GM19452 (cell line): ENCODE data around the gene KCNH1.
"Not testable (repeated sequence)": the region's sequence is repeated elsewhere in the genome, so short reads cannot be mapped to it uniquely, and the experiment has no call there.

Experiments used
- ATAC-seq: cut with Tn5 transposase; IDR thresholded peaks from one replicate; pipeline ENCODE4 v1.9.1; 2021; ENCODE audit not compliant: unreplicated experiment

KCNH1 gene

DNA sequence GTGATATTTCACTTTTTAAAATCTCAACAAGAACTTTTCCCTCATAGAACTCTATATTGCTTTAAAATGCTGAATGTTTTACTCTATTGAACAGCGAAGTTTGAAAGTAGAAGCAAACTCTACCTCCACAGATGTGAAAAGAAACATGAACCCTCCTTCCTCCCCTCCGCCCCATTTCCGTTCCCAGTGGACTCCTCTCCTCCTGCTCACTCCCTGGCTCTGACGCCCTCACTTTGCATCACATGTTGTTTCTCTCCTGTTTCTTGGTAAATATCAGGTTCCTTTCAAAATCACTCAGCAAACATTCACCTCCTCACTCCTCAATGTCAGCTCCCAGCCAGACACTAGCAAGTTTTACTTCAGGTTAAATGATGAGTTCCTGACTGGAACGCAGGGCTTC lies 34.6 kb downstream of the KCNH1 start:
- no peak for ATAC-seq

- no peak for ATAC-seq
Observed at GRCh38 chr1:211095381-211095780, 38.6 kb downstream of the KCNH1 start.

- ATAC-seq, result no peak
Observed at GRCh38 chr1:211092955-211093354, 41.0 kb downstream of the KCNH1 start.

DNA sequence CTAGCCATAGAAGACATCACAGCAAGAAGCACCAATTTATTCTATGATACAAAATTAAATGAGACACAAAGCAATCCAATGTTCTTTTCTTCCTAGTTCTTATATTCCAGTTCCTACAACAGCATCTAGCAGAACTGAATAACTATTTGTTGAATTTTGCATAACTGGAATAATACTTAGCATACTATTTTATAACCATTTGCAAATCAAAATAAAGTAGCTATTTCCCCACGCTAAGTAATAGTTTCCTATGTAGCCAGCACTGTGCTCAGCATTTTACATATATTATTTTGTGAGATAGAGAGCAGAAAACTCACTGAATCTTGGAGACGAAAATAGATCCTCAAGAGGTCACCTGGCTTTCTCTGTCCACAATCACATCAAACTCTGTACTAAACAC lies 42.1 kb downstream of the KCNH1 start:
- no peak for ATAC-seq

GRCh38 chr1:211089536-211089935 lies 44.4 kb downstream of the KCNH1 start:
- no peak for ATAC-seq

DNA sequence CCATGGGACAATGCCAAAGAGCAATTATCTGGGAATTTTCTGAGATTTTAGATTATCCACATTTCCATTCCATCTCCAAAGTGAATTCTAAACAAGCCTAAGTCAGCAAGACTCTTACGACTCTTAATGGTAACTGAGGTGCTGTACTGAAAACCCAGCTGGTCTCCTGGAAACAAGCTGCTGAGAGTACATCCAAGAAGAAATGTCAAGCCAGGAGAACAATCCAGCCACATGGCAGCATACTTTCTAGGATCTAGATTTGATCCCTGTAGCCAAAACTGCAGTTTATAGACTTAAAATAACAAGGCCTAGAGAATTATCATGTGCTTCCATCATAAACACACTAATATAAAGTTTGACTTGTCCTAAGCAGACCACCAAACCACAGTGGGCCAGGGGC lies 45.8 kb downstream of the KCNH1 start:
- ATAC-seq, result no peak

- ATAC-seq, result no peak
Observed at GRCh38 chr1:211082824-211083223, 51.1 kb downstream of the KCNH1 start.

DNA sequence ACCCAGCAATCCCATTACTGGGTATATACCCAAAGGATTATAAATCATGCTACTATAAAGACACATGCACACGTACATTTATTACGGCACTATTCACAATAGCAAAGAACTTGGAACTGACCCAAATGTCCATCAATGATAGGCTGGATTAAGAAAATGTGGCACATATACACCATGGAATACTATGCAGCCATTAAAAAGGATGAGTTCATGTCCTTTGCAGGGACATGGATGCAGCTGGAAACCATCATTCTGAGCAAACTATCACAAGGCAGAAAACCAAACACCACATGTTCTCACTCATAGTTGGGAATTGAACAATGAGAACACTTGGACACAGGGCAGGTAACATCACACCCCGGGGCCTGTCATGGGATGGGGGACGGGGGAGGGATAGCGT lies 52.5 kb downstream of the KCNH1 start:
- ATAC-seq, result not testable (repeated sequence)

- ATAC-seq, result no peak
Observed at GRCh38 chr1:211068976-211069375, 65.0 kb downstream of the KCNH1 start.

DNA sequence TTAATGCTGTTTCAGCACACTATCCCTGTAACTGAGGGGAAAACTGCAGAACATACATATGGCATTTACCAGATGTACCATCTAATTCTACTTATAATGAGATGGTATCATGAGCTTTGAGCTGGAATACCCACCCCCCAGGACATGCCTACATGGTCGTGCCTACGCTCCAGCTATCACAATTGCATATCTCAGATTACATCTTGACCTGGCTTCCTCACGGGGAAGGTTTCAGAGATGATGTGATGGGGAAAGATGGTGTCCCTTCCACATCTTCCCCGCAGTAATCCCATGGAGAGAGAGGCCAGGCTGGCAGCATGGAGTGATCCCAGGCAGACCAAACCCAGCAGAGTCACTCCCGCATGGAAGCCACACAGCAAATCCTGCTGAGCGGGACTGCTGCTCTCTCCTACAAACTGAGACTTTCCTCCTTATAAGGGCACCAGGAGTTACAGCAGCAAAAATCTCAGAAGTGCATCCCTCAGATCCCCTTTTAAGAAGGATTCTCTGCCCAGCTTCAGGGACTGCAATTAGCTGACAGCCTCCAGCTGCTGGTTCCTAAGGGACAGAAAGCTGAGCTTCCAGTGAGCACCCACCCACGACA lies 67.1 kb downstream of the KCNH1 start:
- no peak for ATAC-seq

- ATAC-seq, result not testable (repeated sequence)
Observed at GRCh38 chr1:211041838-211042237, 92.1 kb downstream of the KCNH1 start.

DNA sequence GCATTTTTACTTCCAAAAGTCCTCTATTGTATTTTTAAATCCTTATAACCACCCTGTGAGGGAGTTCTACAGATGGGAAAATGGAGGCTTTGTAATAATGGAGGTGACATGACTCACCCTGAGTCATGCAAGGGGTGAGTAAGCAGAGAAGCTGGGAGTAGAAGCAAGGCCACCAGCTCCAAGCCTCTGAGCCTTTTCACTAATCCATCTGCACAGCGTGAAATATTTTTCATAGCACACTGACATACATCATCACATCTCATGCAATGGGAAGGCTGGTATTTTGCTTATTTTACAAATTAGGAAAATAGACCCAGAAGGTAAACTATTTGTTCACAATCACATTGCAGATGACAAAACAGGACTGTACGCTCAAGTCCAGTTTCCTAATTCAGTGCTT lies 96.9 kb downstream of the KCNH1 start:
- no peak for ATAC-seq

- ATAC-seq, result no peak
Observed at GRCh38 chr1:211036381-211037060, 97.4 kb downstream of the KCNH1 start.

DNA sequence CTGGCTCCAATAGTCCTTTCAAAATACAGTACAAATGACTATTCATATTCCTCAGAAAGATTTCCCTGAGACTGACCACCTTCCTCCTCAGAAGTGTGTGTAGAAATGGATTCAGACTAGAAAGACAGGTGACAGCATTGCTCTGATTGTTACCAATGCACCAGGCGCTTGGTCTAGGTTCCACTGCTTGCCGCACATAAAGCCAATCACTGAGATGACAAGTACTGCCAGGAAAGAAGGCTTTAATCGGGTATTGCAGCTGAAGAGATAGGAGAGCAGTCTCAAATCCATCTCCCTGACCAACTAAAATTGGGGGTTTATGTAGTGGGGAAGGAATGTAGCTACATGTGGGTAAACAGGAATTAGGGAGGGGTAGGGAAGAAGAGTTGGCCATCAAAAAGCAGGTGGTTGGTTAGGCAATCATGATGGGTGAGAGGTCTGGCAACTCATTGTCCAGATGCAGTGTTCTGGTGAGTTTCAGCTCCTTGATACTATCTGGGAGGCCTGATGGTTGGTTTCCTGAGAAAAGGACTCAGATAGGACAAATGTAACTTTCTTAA lies 98.0 kb downstream of the KCNH1 start:
- no peak for ATAC-seq

- ATAC-seq, result no peak
Observed at GRCh38 chr1:211033921-211034525, 99.9 kb downstream of the KCNH1 start.

DNA sequence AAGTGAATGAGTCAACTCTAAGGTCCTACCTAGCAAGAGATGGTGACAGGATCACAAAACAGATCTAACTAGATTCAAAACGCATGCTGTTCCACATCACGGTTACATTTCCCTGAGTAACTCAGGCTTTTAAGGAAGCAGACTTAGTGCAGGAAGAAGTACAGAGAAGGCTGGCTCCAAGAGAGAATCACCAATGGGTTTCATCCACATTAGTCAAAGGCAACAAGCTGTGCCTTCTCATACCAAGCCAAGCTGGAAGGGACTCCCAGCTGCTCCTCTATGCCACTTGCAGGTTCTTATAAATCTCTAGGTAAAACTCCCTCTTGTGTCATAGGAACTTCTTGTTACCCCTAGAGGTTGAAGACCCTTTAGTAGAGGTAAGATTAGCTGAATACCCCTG lies 109.0 kb downstream of the KCNH1 start:
- no peak for ATAC-seq

GRCh38 chr1:211019266-211019665 lies 114.7 kb downstream of the KCNH1 start:
- no peak for ATAC-seq

GRCh38 chr1:211018690-211019089 lies 115.3 kb downstream of the KCNH1 start:
- ATAC-seq, result no peak

DNA sequence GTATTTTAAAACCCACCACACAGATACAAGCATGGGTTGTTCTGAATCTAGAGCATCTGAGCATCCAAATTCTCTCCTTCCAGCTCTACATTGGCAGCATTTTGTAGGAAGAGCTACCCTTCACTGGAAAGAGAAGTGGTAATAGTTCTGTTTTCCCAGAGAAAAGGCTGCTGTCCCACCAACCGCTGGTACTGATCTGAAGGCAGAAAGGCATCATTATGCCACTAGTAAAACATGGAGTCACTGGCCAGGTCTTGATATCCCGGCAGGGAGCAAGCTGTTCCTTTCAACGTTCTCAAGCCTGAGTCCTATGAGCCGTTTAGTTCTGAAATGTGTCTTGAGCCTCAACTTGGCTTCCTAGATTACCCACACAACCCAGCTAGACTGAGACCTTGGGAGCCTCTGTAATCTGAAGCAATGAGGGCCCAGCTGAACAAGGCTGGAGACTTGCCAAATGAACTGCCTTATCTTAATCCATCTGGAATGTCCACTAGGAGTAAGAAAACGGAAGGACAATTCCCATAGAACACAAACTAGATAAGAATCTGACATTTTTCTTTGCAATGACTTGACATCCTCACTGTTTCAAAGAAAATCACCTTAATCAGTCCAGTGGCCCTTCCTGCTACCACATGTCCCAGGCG lies 116.8 kb downstream of the KCNH1 start:
- ATAC-seq, result no peak

DNA sequence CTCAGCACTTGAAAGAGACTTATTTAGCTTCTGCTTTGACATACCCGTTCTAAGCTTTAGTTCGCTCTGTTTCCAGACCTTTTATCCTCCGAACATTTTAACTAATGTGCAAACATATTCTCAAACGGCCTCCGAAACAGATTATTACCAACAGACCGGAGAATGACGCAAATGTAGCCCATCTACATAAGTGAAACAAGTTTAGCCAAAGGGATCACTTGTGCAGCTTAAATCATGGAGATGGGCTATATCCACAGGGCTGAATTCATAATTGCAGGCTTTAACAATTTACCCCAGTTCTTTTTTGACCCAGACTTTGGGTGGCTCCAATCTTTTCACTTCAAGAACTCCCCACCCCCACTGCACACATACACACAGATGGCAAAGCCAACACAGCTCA lies 119.7 kb downstream of the KCNH1 start:
- ATAC-seq, result no peak

DNA sequence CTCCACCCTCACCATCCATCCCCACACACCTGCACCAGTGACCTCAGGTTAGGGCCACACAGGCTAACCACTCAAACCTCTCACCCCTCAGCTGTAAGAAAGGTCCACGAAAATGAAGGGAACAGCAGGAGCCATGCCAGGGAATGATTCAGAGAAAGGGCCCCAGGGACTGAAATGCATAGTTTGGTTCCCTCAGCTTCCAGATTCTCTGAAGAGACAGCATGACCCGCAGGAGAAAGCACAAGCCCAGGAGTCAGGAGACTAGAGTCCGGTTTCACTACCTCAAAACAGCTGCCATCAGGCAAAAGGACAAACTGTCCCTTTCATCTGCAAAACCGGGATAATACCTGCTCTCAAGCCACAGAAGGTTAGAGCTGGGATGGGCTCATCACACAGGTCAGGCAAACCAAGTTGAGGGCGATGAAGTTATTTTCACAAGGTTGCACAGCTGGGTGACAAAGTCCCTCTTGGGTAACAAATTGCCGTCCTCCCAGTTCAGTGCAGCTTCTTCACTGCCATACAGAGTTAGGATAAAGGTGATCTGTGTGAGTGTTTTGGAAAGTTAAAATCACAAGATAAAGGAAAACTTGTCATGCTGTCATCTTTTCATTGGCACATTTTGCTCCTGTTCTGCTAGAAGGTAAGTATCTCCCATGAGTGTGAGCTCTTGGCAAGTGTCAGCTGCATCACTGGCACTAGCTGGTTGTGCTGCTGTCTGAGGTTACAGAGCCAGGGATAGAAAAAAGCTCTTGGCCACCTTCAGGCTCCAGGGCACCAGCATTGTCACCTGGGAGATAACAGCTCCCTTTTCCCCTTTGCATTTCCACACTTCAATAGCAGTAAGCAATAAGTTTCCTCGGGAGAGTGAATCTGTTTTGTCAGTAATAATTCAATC lies 120.4 kb downstream of the KCNH1 start:
- no peak for ATAC-seq
